Nucleus accumbens (tissue), 56 donors: Measurements from ENCODE around the gene RSF1.
"Not testable (repeated sequence)": the region's sequence is repeated elsewhere in the genome, so short reads cannot be mapped to it uniquely, and the experiment has no call there.

Experiments
- DNase-seq, 56 donors: peaks; one replicate each; lab custom pipeline; 2025; lab: John Stamatoyannopoulos, UW

The RSF1 gene

GRCh38 chr11:77820565-77821348, at the start of gene RSF1, which contains the start of gene AAMDC:
Gene RSF1, minus strand, starts transcription at chr11:77820722. Its CDS starts 8 bp downstream, at chr11:77820714.
Gene AAMDC, plus strand, starts transcription at chr11:77821144. Its CDS starts 21,353 bp downstream, at chr11:77842497.
- peak; percentile 87 to 100 (median 99) for DNase-seq

DNA sequence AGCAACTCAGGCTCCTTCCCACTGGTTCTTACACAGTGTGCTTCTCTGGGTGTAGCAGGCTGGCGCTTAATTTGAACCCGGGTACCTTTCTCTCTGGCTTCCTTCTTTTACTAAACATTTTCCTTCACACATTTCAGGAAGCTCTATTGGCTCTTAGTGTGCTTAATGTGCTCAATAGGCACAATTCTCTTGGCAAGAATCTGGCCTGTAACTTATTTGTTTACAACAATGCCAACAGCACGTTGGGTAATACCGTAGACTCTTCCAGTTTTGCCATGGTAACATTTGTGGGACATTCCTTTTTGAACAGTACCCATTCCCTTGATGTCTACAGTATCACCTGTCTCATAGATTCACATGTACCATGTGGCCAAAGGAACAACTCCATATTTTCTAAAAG, 48.2 kb upstream of the RSF1 start:
- DNase-seq = no peak

- no peak for DNase-seq
These were observed 45.8 kb upstream of the RSF1 start for GRCh38 chr11:77866336-77866735.

DNA sequence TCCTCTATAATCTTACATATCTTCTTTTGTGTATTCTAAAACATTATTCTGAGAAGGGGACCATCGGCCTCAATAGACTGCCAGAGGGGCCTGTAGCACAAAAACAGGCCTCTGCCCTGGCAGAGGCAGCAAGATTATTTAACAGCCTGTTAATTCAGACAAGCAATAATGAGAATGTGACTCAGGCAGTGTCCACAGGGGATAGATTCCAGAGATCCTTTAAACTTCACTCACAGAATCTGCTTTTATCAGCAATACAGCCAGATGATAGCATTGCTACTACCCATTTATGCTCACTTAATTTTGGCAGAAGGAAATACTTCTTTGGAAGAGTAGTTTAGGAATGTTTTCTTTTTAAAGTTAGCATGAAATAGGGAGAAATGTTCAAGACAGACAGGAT, 45.3 kb upstream of the RSF1 start:
- DNase-seq = no peak

- not testable (repeated sequence) for DNase-seq
These were observed 40.9 kb upstream of the RSF1 start for GRCh38 chr11:77861444-77861843.

DNA sequence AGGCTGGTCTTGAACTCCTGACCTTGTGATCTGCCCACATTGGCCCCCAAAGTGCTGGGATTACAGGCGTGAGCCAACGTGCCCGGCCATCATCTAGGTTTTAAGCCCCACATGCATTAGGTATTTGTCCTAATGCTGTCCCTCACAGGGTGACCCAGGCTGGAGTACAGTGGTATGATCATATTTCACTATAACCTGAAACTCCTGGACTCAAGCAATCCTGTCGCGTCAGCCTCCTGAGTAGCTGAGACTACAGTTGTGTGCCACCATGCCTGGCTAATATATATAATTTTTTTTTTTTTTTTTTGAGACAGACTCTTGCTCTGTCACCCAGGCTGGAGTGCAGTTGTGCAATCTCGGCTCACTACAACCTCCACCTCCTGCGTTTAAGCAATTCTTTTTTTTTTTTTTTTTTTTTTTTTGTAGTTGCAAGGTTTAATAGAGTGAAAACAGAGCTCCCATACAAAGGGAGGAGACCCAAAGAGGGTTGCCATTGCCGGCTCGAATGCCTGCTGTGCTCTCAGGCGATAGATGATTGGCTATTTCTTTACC, 37.5 kb upstream of the RSF1 start:
- not testable (repeated sequence) for DNase-seq

DNA sequence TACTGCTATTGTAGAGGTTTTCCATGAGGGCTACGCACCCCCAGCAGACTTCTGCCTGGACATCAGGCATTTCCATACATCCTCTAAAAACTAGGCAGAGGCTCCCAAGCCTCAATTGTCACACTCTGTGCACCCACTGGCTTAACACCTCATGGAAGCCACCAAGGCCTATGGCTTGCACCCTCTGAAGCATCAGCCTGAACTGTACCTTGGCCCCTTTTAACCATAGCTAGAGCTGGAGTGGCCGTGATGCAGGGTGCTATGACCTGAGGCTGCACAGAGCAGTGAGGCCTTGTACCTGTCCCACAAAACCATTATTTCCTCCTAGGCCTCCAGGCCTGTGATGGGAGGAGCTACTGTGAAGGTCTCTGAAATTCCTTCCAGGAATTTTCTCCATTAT, 34.3 kb upstream of the RSF1 start:
- DNase-seq = no peak

DNA sequence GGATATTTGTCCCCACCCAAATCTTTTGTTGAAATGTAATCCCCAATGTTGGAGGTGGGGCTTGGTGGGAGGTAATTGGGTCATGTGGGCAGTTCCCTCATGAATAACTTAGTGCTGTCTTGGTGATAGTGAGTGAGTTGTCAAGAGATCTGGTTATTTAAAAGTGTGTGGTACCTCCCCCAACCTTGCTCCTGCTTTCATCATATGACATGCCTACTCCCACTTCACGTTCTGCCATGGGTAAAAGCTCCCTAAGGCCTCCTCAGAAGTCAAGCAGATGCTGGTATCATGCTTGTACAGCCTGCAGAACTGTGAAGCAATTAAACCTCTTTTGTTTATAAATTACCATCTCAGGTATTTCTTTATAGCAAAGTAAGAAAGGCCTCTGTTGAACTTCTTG, 31.0 kb upstream of the RSF1 start:
- no peak for DNase-seq

DNA sequence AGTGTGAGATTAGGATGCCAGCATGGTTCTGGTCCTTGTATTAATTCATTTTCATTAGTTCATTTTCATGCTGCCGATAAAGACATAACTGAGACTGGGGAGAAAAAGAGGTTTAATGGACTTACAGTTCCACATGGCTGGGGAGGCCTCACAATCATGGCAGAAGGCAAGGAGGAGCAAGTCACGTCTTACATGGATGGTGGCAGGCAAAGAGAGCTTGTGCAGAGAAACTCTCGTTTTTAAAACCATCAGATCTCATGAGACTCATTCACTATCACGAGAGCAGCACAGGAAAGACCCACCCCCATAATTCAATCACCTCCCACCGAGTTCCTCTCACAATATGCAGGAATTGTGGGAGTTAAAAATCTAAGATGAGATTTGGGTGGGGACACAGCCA, 23.2 kb upstream of the RSF1 start:
- DNase-seq = not testable (repeated sequence)

GRCh38 chr11:77842441-77843121, 22.1 kb upstream of the RSF1 start:
- no peak for DNase-seq

DNA sequence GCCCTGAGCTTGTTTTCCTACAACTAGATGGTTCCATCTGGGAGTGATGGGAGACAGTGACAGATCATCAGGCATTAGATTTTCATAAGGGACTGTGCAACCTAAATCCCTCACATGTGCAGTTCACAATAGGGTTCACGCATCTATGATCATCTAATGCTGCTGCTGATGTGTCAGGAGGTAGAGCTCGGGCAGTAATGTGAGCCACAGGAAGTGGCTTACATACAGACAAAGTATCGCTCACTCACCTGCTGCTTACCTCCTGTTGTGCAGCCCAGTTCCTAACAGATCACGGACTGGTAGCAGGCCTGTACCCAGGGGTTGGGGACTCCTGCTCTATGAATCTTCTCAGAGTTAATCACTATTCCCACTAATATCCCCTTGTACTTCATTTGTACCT, 12.8 kb upstream of the RSF1 start:
- no peak for DNase-seq

DNA sequence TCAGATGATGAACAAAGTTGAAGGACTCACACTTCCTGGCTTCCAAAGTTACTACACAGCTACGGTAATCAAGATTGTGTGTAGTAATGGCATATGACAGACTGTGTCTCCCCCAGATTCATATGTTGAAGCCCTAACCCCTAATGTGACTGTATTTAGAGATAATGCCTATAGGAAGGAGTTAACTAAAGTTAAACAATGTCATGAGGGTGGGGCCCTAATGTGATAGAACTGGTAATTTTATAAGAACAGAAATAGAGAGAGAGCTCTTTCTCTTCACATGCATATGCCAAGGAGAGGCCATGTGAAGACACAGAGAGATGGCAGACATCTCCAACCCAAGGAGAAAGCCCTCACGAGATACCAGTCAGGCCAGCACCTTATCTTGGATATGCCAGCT, 8.4 kb upstream of the RSF1 start:
- no peak for DNase-seq

DNA sequence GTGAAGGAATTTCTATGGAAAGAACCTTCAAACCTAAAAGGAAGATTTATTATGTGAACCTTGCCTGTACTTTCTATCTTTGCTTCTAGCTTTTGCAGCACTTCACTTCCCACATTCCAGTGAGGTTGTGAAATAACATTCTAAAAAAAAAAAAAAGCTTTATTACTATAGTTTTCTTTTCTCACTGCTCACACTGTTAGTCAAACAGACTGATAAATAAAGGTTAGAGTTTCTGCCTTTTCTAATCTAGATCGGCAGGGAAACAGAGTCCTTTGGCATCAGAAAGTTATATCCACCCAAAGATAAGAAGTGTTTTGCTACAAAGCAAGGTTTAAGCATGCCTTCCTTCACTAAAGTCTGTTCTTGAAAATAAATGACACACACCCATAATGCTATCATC, 3.3 kb upstream of the RSF1 start:
- no peak for DNase-seq

- DNase-seq = not testable (repeated sequence)
These were observed 1.6 kb upstream of the RSF1 start for GRCh38 chr11:77822126-77822525.

GRCh38 chr11:77821349-77821851, 878 bp upstream of the RSF1 start:
- DNase-seq = peak in 24 of 56 donors; percentile 1 to 62 (median 35)

DNA sequence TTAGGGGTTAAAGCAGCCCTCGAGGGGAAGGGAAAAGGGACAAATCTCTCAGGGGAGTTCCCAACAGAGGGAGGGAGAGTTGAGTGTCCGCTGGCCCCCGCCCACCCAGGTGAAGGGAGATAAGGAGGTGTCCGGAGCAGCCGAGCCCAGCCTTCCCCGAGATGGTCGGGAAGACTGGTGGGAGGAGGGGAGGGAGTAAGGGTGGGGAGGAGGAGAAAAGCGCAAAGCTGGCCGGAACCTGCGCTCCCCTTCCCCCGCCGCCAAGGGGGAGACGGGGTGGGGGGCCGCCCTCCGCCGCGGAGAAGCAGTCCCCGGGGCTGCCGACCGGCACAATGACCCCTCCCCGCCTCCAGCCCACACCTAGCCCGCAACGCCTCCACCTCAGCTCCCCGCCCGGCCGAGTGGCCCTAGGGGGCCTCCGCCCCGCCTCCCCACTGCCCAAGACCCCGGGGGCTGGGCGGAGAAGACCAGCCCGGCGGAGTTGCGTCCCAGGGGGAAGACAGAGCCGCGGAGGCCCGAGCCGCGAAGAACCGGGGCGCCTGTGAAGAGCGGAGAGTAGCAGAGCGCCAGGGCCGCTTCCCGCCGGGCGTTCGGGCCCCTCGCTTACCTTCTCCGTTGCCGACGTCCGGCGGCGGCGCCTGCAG, 479 bp downstream of the RSF1 start:
- DNase-seq = peak in 43 of 56 donors; percentile 13 to 72 (median 44)

- DNase-seq = peak; percentile 37 to 95 (median 84)
These were observed 1.1 kb downstream of the RSF1 start for GRCh38 chr11:77819411-77819920.

DNA sequence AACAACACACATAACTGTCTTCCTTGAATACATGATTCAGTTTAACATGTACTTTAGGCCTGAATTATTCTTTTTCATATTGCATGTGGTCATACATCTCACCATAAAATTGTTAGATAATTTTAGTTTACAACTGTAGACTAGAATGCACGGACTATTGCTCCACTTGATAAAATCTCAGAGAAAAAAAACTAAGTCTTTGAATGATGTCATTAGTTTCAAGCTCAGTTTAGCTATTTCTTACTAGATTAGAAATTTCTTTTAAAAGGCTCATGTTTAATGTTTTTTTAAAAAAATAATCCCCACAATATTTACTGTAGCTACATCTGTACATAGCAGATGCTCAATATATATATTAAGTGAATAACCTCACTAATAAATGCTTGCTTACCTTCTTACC, 5.1 kb downstream of the RSF1 start:
- DNase-seq = no peak

- DNase-seq = no peak
These were observed 5.7 kb downstream of the RSF1 start for GRCh38 chr11:77814848-77815247.

DNA sequence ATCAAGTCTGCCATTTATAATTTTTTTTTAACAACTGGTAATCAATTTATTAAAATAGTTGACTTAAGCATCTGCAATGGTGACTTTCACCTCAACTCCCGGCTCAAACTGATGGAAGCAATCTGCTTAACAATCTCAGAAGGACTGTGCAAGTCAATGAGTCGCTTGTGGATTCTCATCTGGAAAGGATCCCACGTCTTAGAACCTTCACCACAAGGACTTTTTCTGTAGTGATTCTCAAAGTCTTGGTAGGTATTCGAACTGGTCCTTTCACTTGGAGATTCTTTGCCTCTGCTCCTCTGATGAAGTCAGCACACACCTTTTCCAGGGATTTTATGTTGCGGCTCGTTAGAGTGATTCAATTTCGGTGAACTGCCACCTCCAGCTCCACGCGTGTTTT, 7.3 kb downstream of the RSF1 start:
- no peak for DNase-seq

GRCh38 chr11:77806993-77807392, 13.5 kb downstream of the RSF1 start:
- no peak for DNase-seq
